HL-60/S4 treated with retinoic acid at 250 ng/mL for 4 days and 3 days (cell line): ENCODE data around the gene COPG2.

Experiments
- in situ Hi-C: fragments of 300-500 bp; cut with MboI; formaldehyde crosslinking; loops from 2 replicates; pipeline ENCODE4 v1.7.0; 2022; ENCODE audit warnings: low sequenced_read_pairs

The COPG2 gene

GRCh38 chr7:130506358-130506757, 162.2 kb downstream of the COPG2 start:
- in situ Hi-C loops = no loop called here

- in situ Hi-C loops = no loop called here
Measured at GRCh38 chr7:130505753-130506152, 162.8 kb downstream of the COPG2 start.

GRCh38 chr7:130500910-130501309, 167.6 kb downstream of the COPG2 start:
- in situ Hi-C loops = no loop called here

- in situ Hi-C loops = no loop called here
Measured at GRCh38 chr7:130500463-130500862, 168.1 kb downstream of the COPG2 start.

- in situ Hi-C loops = no loop called here
Measured at GRCh38 chr7:130494431-130494858, 174.1 kb downstream of the COPG2 start.

- in situ Hi-C loops = no loop called here
Measured at GRCh38 chr7:130493275-130493873, 175.2 kb downstream of the COPG2 start.

GRCh38 chr7:130492523-130493274, 175.8 kb downstream of the COPG2 start:
- in situ Hi-C loops = no loop called here

GRCh38 chr7:130491841-130492522, 176.6 kb downstream of the COPG2 start, which contains the start of gene MEST:
Gene MEST (plus strand): TSS chr7:130492085. CDS start chr7:130492314, 229 bp downstream.
- in situ Hi-C loops = no loop called here

GRCh38 chr7:130490888-130491804, 177.4 kb downstream of the COPG2 start:
- in situ Hi-C loops = no loop called here

GRCh38 chr7:130490311-130490791, 178.2 kb downstream of the COPG2 start:
- in situ Hi-C loops = no loop called here

- in situ Hi-C loops = no loop called here
Measured at GRCh38 chr7:130489140-130489983, 179.2 kb downstream of the COPG2 start.

GRCh38 chr7:130488392-130489139, 180.0 kb downstream of the COPG2 start:
- in situ Hi-C loops = no loop called here

GRCh38 chr7:130486954-130487436, 181.6 kb downstream of the COPG2 start:
- in situ Hi-C loops = no loop called here

GRCh38 chr7:130486114-130486953, 182.2 kb downstream of the COPG2 start:
- in situ Hi-C loops = no loop called here

- in situ Hi-C loops = no loop called here
Measured at GRCh38 chr7:130485734-130486113, 182.8 kb downstream of the COPG2 start.

- in situ Hi-C loops = no loop called here
Measured at GRCh38 chr7:130483031-130483430, 185.5 kb downstream of the COPG2 start.

- in situ Hi-C loops = no loop called here
Measured at GRCh38 chr7:130481898-130482297, 186.7 kb downstream of the COPG2 start.
